Upper lobe of left lung (tissue), 6 donors: ENCODE measurements around the gene RFX2. TPM values are rescaled to one million over a fixed set of nuclear protein-coding genes. Genes with fewer than 3 reads are reported as not detected.

Experiments
- ATAC-seq, 2 donors: fragments of 200-7000 bp; cut with Tn5 transposase; one replicate each; pipeline ENCODE4 v1.9.1; 2022; ENCODE audit warnings: mild to moderate bottlenecking in 2 of 2, moderate library complexity in 2 of 2; ENCODE audit not compliant: low FRiP score in 2 of 2
- DNase-seq, 2 donors: peaks; one replicate each; pipeline ENCODE4 v3.0.0-alpha.2; 2019 to 2020
- H3K27ac ChIP-seq, 4 donors: fragments of 200-600 bp; sonication (generic); one replicate each; pipeline ENCODE4 v1.5.1; 2016 to 2019
- H3K27me3 ChIP-seq, 4 donors: fragments of 200-600 bp; sonication (generic); one replicate each; pipeline ENCODE4 v1.5.1; 2017 to 2019
- H3K36me3 ChIP-seq, 4 donors: fragments of 200-600 bp; sonication (generic); one replicate each; pipeline ENCODE4 v1.5.1; 2016 to 2019
- H3K4me1 ChIP-seq, 4 donors: fragments of 200-600 bp; sonication (generic); one replicate each; pipeline ENCODE4 v1.5.1; 2018 to 2019
- H3K4me3 ChIP-seq, 4 donors: fragments of 200-600 bp; sonication (generic); one replicate each; pipeline ENCODE4 v1.5.1; 2017 to 2019; ENCODE audit warnings: mild to moderate bottlenecking in 2 of 4, moderate library complexity in 1 of 4
- H3K9me3 ChIP-seq, 4 donors: fragments of 200-600 bp; sonication (generic); one replicate each; pipeline ENCODE4 v1.5.1; 2018 to 2019
- CTCF ChIP-seq, 6 experiments: fragments of 450-650 bp in 4 of 6; fragments of 200-600 bp in 2 of 6; sonication (generic) in 2 of 6; IDR thresholded peaks; one replicate each; pipeline ENCODE4 v1.5.1; 2016 to 2019; ENCODE audit warnings: antibody characterized with exemption in 6 of 6
- EP300 ChIP-seq, 4 donors: sonication (generic); formaldehyde crosslinking; IDR thresholded peaks; one replicate each; pipeline ENCODE4 v1.5.1; 2017; ENCODE audit warnings: antibody characterized with exemption in 4 of 4, control low read depth in 2 of 4
- POLR2A ChIP-seq, 4 donors: fragments of 450-650 bp; IDR thresholded peaks; one replicate each; pipeline ENCODE4 v1.5.1; 2016 to 2017; ENCODE audit warnings: antibody characterized with exemption in 4 of 4, mild to moderate bottlenecking in 2 of 4
- POLR2AphosphoS5 ChIP-seq, 2 donors: sonication (generic); formaldehyde crosslinking; IDR thresholded peaks; one replicate each; pipeline ENCODE4 v1.5.1; 2017; ENCODE audit warnings: antibody characterized with exemption in 2 of 2
- WGBS, 2 donors: methylation state at CpG; one replicate each; pipeline ENCODE4 v1.1.5; 2017 to 2018; 5-methylcytosine and 5-hydroxymethylcytosine counted together
- total RNA-seq, 6 donors: library from RNA; depleted of rRNA in 4 of 6; stranded (reverse); fragments of >200 nt in 4 of 6; gene quantifications; one replicate each; pipeline versions ENCODE4 v1.1.0 to v1.2.1, GENCODE V29; 2016 to 2021
- donor health status: DM: no; HTN: no; CAD: no; lungs with moderate emphysema.
- donor health status: DM: no; HTN: yes; CAD: no; lungs with severe emphysema.

Gene RFX2
- total RNA-seq, 6 donors from 2014 or later, result 14.3 to 111 (median 28.6) TPM

DNA sequence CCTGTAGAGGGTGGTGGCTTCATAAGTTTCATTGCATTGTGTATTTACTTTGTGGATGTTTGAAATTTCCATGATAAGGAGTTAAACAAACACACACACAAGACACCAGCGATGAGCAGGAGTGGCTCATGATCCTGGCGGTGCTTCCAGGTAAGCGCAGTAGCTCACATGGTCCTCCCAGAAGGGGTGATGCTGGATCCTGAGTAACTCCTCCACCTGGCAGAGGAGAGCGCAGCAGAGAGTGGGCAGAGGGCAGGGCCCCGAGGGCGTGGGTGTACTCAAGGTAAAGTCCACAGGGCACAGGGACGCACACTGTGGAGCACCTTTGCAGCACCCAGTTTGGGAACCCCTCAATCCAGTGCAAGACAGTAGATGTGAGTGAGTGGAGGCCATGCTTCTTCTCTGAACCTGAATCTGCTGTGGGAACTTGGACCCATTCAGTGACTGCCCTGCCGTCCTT is 54.0 kb downstream of the RFX2 start:
- no peak for TF ChIP-seq POLR2AphosphoS5 (IDR thresholded peaks at IDR 0.05)
- TF ChIP-seq POLR2A (IDR thresholded peaks at IDR 0.05), result no peak
- TF ChIP-seq CTCF (IDR thresholded peaks at IDR 0.05), result no peak
- TF ChIP-seq EP300 (IDR thresholded peaks at IDR 0.05), result no peak
- Histone ChIP-seq H3K4me3 (peak overlapping the region in 1 of 4 donors; percentile 0), H3K36me3 (no peaks in the 10 kb centered on the region), H3K9me3 (no peaks in the 10 kb centered on the region), H3K4me1 (peaks cover 44 to 53% (median 49%) of the 10 kb centered on the region in 4 donors), H3K27me3 (no peaks in the 10 kb centered on the region), H3K27ac (peak overlapping the region; percentile 86 to 97 (median 88))
- ATAC-seq (peak in 1 of 2 donors; percentile 5), DNase-seq (no peak)
- 70 to 76% methylated on average over 8 of the region's 8 CpGs for WGBS, 2 donors

- Histone ChIP-seq H3K4me1 (peaks cover 33 to 42% (median 38%) of the 10 kb centered on the region in 4 donors), H3K36me3 (no peaks in the 10 kb centered on the region), H3K27ac (peak overlapping the region in 2 of 4 donors; percentile 15 to 53), H3K4me3 (no peak overlapping the region), H3K9me3 (no peaks in the 10 kb centered on the region), H3K27me3 (no peaks in the 10 kb centered on the region)
- 90 to 93% methylated on average over 4 of the region's 4 CpGs for WGBS, 2 donors
- ATAC-seq, result no peak
- DNase-seq, result no peak
- TF ChIP-seq POLR2A (IDR thresholded peaks at IDR 0.05) (no peak), POLR2AphosphoS5 (IDR thresholded peaks at IDR 0.05) (no peak), CTCF (IDR thresholded peaks at IDR 0.05) (no peak), EP300 (IDR thresholded peaks at IDR 0.05) (no peak)
Observed at GRCh38 chr19:6055013-6055795, 55.1 kb downstream of the RFX2 start.

GRCh38 chr19:6048793-6049405 is 61.4 kb downstream of the RFX2 start:
- 18% methylated on average over 15 of the region's 15 CpGs for WGBS, 2 donors
- peak; percentile 64 to 91 (median 81) for TF ChIP-seq CTCF (IDR thresholded peaks at IDR 0.05)
- no peak for TF ChIP-seq POLR2A (IDR thresholded peaks at IDR 0.05)

DNA sequence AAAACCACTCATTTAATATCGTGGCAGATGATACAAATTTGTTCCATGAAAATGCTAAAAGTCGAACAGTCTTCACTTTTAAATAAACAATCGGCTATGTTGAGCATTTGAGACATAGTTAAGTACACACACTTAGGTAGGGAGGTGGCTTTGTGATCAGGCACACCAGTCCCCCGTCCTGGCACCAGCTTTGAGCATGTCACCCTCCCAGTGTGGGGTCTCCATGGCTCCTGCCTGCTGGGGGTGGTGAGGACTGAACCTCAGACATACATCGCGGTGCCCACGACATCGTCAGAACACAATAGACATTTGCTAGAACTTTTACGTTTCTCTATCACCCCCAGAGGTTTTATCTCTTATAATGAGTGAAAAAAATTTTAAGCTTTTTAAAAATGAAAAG is 62.0 kb downstream of the RFX2 start:
- TF ChIP-seq CTCF (IDR thresholded peaks at IDR 0.05) (no peak), EP300 (IDR thresholded peaks at IDR 0.05) (no peak)
- Histone ChIP-seq H3K36me3 (peaks cover 0 to 12% (median 6%) of the 10 kb centered on the region in 4 donors), H3K27me3 (no peaks in the 10 kb centered on the region), H3K4me1 (peaks cover 0 to 19% (median 10%) of the 10 kb centered on the region in 4 donors), H3K9me3 (no peaks in the 10 kb centered on the region), H3K4me3 (no peak overlapping the region), H3K27ac (no peak overlapping the region)
- peak in 1 of 2 donors; percentile 27 for ATAC-seq
- no peak for DNase-seq
- WGBS, 2 donors, result 34 to 38% methylated on average over 8 to 9 of the region's 9 CpGs

More at GRCh38 chr19:6048793-6049405, 61.4 kb downstream of the RFX2 start:
- ATAC-seq, result peak; percentile 96 to 97
- peak in 1 of 2 donors; percentile 79 for DNase-seq
- H3K4me1 ChIP-seq, result peaks cover 0 to 19% (median 10%) of the 10 kb centered on the region in 4 donors
- peaks cover 0 to 6% (median 2%) of the 10 kb centered on the region in 4 donors for H3K36me3 ChIP-seq
- H3K27me3 ChIP-seq, result no peaks in the 10 kb centered on the region
- H3K4me3 ChIP-seq, result no peak overlapping the region
- H3K9me3 ChIP-seq, result no peaks in the 10 kb centered on the region
- H3K27ac ChIP-seq, result no peak overlapping the region
